Liver (tissue), 9 donors: ENCODE data around the gene MYL3. TPM values are rescaled to one million over a fixed set of nuclear protein-coding genes. Genes with fewer than 3 reads are reported as not detected.

ENCODE experiments used
- DNase-seq: peaks from one replicate; pipeline ENCODE4 v3.0.0-alpha.2; 2017; ENCODE audit warnings: low spot score
- H3K27ac ChIP-seq, 2 donors: one replicate each; pipeline ENCODE4 v1.7.0; 2013; ENCODE audit warnings: inconsistent platforms in 2 of 2, low read length in 2 of 2, control low read depth in 1 of 2, low read depth in 1 of 2, mild to moderate bottlenecking in 1 of 2
- H3K27me3 ChIP-seq, 4 donors: one replicate each; pipeline versions ENCODE4 v1.6.1 to v1.7.0; 2013; ENCODE audit warnings: low read length in 3 of 4, inconsistent platforms in 1 of 4, mild to moderate bottlenecking in 1 of 4, moderate library complexity in 1 of 4; ENCODE audit not compliant: control insufficient read depth in 4 of 4, insufficient read depth in 4 of 4
- H3K36me3 ChIP-seq, 4 donors: one replicate each; pipeline versions ENCODE4 v1.6.1 to v1.7.0; 2013; ENCODE audit warnings: low read length in 3 of 4, mild to moderate bottlenecking in 3 of 4, low read depth in 1 of 4, moderate library complexity in 1 of 4; ENCODE audit not compliant: control insufficient read depth in 4 of 4, insufficient read depth in 3 of 4
- H3K4me1 ChIP-seq, 4 donors: one replicate each; pipeline versions ENCODE4 v1.6.1 to v1.7.0; 2013; ENCODE audit warnings: low read length in 3 of 4, mild to moderate bottlenecking in 3 of 4, moderate library complexity in 1 of 4; ENCODE audit not compliant: control insufficient read depth in 4 of 4, insufficient read depth in 4 of 4
- H3K4me3 ChIP-seq, 3 donors: one replicate each; pipeline versions ENCODE4 v1.6.1 to v1.7.0; 2013; ENCODE audit warnings: low read length in 3 of 3, control low read depth in 1 of 3, low read depth in 1 of 3, mild to moderate bottlenecking in 1 of 3
- H3K9ac ChIP-seq, 2 donors: one replicate each; pipeline ENCODE4 v1.7.0; 2013; ENCODE audit warnings: low read length in 2 of 2, mild to moderate bottlenecking in 2 of 2, moderate library complexity in 2 of 2, control low read depth in 1 of 2, low read depth in 1 of 2
- H3K9me3 ChIP-seq, 4 donors: one replicate each; pipeline versions ENCODE4 v1.6.1 to v1.7.0; 2013; ENCODE audit warnings: low read length in 3 of 4; ENCODE audit not compliant: control insufficient read depth in 4 of 4
- EGR1 ChIP-seq, 2 donors: IDR thresholded peaks; 2 replicates each; pipeline ENCODE4 v1.6.1; 2016 to 2018; ENCODE audit warnings: antibody characterized with exemption in 2 of 2, low read depth in 2 of 2
- FOXA1 ChIP-seq: IDR thresholded peaks from 2 replicates; pipeline ENCODE4 v1.6.1; 2016; ENCODE audit warnings: antibody characterized with exemption
- GABPA ChIP-seq, 2 donors: IDR thresholded peaks in 1 of 2; conservative IDR thresholded peaks in 1 of 2; 2 replicates each; pipeline ENCODE4 v1.6.1; 2016; ENCODE audit warnings: antibody characterized with exemption in 2 of 2, mild to moderate bottlenecking in 1 of 2, moderate library complexity in 1 of 2
- HNF4A ChIP-seq, 2 donors: conservative IDR thresholded peaks; 2 replicates each; pipeline ENCODE4 v1.6.1; 2016; ENCODE audit warnings: antibody characterized with exemption in 2 of 2, mild to moderate bottlenecking in 2 of 2
- HNF4G ChIP-seq: IDR thresholded peaks from 2 replicates; pipeline ENCODE4 v1.6.1; 2016; ENCODE audit warnings: antibody characterized with exemption
- MAX ChIP-seq: IDR thresholded peaks from 2 replicates; pipeline ENCODE4 v1.6.1; 2016; ENCODE audit warnings: antibody characterized with exemption
- NR2F2 ChIP-seq: IDR thresholded peaks from 2 replicates; pipeline ENCODE4 v1.6.1; 2016; ENCODE audit warnings: antibody characterized with exemption
- REST ChIP-seq: IDR thresholded peaks from 2 replicates; pipeline ENCODE4 v1.6.1; 2016; ENCODE audit warnings: antibody characterized with exemption, mild to moderate bottlenecking
- TAF1 ChIP-seq: conservative IDR thresholded peaks from 2 replicates; pipeline ENCODE4 v1.6.1; 2016; ENCODE audit warnings: antibody characterized with exemption, mild to moderate bottlenecking
- ZBTB33 ChIP-seq: IDR thresholded peaks from 2 replicates; pipeline ENCODE4 v1.6.1; 2016; ENCODE audit warnings: antibody characterized with exemption
- WGBS: extraction: QIAGEN DNeasy Blood & Tissue Kit; methylation state at CpG from one replicate; pipeline ENCODE4 v1.1.7; 2013; 5-methylcytosine and 5-hydroxymethylcytosine counted together
- polyA plus RNA-seq, 2 donors: library from polyadenylated mRNA; stranded (reverse) in 1 of 2; unstranded in 1 of 2; fragments of 200-250 nt in 1 of 2; fragments of >200 nt in 1 of 2; fragmentation: Nextera tagmentation in 1 of 2; extraction: Ambion mirVana in 1 of 2; gene quantifications; one replicate each; pipeline versions ENCODE4 v1.2.1 to v1.2.3, GENCODE V29; 2013 to 2015
- total RNA-seq, 2 donors: library from RNA; depleted of rRNA; stranded (reverse); fragments of >200 nt; gene quantifications; one replicate each; pipeline ENCODE4 v1.2.3, GENCODE V29; 2014
- donor health status: healthy.
- donor health status: healthy.
- donor health status: healthy.
- donor health status: healthy.
- donor health status: healthy.

MYL3 gene
- total and polyA plus RNA-seq, 4 donors, result 0.51 to 1.3 (median 0.81) TPM

- no peak for TF ChIP-seq REST
- no peak for TF ChIP-seq ZBTB33
- no peak for TF ChIP-seq NR2F2
Observed at GRCh38 chr3:46851364-46852333, 11.6 kb downstream of the MYL3 start (continued).

- TF ChIP-seq GABPA (IDR thresholded peaks at IDR 0.05 in 1 of 2, conservative IDR thresholded peaks at IDR 0.05 in 1 of 2) (no peak), ZBTB33 (no peak)
- DNase-seq, result no peak
- no peak overlapping the region for H3K4me3 ChIP-seq
- peaks cover 2 to 14% (median 7%) of the 10 kb centered on the region in 4 donors for H3K4me1 ChIP-seq
- H3K27ac ChIP-seq, result no peak overlapping the region
- no peaks in the 10 kb centered on the region for H3K27me3 ChIP-seq
- 79% methylated on average over 1 of the region's 1 CpG for WGBS
- no peaks in the 10 kb centered on the region for H3K9me3 ChIP-seq
- H3K36me3 ChIP-seq, result no peaks in the 10 kb centered on the region
- H3K9ac ChIP-seq, result no peak overlapping the region
Observed at GRCh38 chr3:46850468-46850779, 12.8 kb downstream of the MYL3 start.

- H3K4me3 ChIP-seq, result no peak overlapping the region
- 79% methylated on average over 7 of the region's 7 CpGs for WGBS
- no peak overlapping the region for H3K9ac ChIP-seq
- H3K27ac ChIP-seq, result no peak overlapping the region
- peaks cover 2 to 19% (median 12%) of the 10 kb centered on the region in 4 donors for H3K4me1 ChIP-seq
- H3K36me3 ChIP-seq, result no peaks in the 10 kb centered on the region
- no peaks in the 10 kb centered on the region for H3K9me3 ChIP-seq
- H3K27me3 ChIP-seq, result no peaks in the 10 kb centered on the region
- no peak for DNase-seq
- TF ChIP-seq MAX (no peak), REST (no peak), EGR1 (IDR thresholded peaks at IDR 0.05; ENCODE audit: low read depth in 2 of 2) (no peak), ZBTB33 (no peak), HNF4A (conservative IDR thresholded peaks at IDR 0.05) (no peak), GABPA (IDR thresholded peaks at IDR 0.05 in 1 of 2, conservative IDR thresholded peaks at IDR 0.05 in 1 of 2) (no peak), TAF1 (no peak), FOXA1 (no peak), HNF4G (no peak)
Observed at GRCh38 chr3:46849686-46850467, 13.4 kb downstream of the MYL3 start.
